Erythroblast (primary cell): ENCODE data around the gene GOLGA2.

Experiments used
- GATA1 ChIP-seq: IDR thresholded peaks from 2 replicates; pipeline ENCODE4 v1.6.1; 2011; ENCODE audit warnings: low read depth, mild to moderate bottlenecking, control low read depth, low read length, moderate library complexity
- POLR2A ChIP-seq: IDR thresholded peaks from 2 replicates; pipeline ENCODE4 v1.6.1; 2011; ENCODE audit warnings: mild to moderate bottlenecking, low read length

GRCh38 chr9:128274245-128274644 lies 1.6 kb downstream of the GOLGA2 start:
- TF ChIP-seq POLR2A (no peak), GATA1 (no peak)
